ENCODE results near the gene PRDM7.

The PRDM7 gene

DNA sequence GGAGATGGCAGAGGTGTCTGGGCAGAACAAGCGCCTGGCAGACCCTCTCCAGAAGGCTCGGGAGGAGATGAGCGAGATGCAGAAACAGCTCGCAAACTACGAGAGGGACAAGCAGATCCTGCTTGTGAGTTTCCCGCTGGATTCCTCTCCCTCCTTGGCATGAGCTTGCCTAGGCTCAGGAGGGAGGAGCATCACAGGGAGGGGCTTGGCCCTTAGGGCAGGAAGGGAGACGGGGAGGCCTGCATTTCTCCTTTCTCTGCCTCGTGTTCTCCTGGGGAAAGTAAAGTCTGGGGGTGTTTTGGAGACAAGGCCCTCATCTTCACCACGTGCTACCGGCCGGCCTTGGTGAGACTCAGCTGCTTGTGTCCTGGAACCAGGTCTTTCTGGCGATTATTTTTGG lies 39.9 kb downstream of the PRDM7 start:
- DNase-seq (ENCODE audit: low read depth in 2 of 3, low spot score in 1 of 3): no peak

DNA sequence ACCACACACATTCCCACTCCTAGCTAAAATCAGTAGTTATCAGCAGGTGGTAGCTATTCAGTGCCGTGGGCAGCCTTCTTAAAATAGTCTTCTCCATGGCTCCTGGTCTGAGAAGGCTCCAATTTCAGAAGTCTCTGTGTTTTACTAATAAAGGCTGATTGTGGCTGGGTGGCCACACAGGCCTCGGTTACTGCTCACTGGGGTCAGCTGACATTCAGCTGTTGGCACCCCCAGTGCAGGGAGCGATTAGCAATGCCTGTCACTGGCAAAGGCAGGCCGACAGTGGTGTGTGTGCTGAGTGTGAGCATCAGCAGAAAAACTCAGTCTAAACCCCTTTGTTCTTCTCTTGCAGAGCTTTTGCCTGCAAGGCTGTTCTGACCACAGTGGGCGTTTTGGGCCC lies 41.2 kb downstream of the PRDM7 start:
- no peak for DNase-seq (ENCODE audit: low read depth in 2 of 3, low spot score in 1 of 3)

DNA sequence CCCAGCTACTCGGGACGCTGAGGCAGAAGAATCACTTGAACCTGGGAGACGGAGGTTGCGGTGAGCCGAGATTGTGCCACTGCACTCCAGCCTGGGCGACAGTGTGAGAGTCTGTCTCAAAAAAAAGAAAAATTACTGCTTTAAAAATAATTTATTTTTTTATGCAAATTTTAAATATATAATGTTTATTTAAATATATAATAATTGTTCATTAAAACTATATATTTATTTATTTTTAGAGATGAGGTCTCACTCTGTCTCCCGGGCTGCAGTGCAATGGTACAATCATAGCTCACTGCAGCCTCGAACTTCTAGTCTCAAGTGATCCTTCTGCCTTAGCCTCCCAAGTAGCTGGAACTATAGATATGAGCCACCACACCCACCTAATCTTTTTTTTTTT lies 42.6 kb downstream of the PRDM7 start:
- no peak for DNase-seq (ENCODE audit: low read depth in 2 of 3, low spot score in 1 of 3)

DNA sequence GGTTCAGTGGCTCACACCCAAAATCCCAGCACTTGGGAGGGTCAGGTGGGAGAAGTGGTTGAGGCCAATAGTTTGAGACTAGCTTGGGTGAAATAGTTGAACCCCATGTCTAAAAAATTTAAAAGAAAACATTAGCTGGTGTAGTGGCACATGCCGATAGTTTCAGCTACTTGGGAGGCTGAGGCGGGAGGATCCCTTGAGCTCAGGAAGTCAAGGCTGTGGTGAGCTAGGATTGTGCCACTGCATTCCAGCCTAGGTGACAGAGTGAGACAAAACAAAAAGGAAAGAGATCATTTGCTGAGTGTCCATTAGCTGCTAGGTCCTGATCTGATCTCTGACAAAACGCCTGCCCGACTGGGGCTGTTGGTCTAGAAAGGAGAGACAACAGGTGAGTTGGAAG lies 43.7 kb downstream of the PRDM7 start:
- DNase-seq (ENCODE audit: low read depth in 2 of 3, low spot score in 1 of 3): no peak

DNA sequence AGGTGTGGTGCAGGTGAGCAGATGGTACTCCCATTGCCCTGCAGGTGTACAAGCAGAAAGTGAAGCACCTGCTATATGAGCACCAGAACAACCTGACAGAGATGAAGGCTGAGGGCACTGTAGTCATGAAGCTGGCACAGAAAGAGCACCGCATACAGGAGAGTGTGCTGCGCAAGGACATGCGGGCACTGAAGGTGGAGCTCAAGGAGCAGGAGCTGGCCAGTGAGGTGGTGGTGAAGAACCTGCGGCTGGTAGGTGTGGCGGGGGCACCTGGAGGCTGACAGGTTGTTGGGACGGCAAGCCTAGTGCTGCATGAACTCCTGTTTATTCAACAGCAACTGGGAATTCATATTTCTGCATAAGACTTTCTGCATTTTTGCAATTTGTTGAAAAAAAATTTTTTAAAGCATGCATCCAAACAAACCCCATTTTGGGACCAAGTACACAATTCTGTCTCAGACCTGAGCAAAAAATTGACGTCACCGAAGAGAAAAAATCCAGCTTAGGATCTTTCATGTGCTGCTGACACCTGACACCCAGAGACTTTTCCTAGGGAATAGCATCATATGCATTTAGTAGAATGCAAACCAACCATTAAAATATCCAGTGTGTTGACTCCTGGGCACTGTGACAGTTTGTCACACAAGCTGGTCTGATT lies 44.3 kb downstream of the PRDM7 start:
- DNase-seq (ENCODE audit: low read depth in 2 of 3, low spot score in 1 of 3): no peak

DNA sequence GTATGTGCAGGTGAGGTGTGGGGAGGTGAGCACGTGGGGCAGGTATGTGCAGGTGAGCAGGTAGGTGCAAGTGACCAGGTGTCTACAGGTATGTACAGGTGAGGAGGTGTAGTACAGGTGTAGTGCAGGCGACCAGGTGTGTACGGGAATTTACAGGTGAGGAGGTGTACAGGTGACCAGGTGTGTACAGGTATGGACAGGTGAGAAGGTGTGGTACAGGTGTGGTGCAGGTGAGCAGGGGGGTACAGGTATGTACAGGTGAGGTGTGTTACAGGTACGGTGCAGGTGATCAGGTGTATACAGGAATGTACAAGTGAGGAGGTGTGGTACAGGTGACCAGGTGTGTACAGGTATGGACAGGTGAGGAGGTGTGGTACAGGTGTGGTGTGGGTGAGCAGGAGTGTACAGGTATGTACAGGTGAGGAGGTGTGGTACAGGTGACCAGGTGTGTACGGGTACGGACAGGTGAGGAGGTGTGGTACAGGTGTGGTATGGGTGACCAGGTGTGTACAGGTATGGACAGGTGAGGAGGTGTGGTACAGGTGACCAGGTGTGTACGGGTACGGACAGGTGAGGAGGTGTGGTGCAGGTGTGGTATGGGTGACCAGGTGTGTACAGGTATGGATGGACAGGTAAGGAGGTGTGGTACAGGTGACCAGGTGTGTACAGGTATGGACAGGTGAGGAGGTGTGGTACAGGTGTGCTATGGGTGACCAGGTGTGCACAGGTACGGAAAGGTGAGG lies 45.0 kb downstream of the PRDM7 start:
- no peak for DNase-seq (ENCODE audit: low read depth in 2 of 3, low spot score in 1 of 3)

DNA sequence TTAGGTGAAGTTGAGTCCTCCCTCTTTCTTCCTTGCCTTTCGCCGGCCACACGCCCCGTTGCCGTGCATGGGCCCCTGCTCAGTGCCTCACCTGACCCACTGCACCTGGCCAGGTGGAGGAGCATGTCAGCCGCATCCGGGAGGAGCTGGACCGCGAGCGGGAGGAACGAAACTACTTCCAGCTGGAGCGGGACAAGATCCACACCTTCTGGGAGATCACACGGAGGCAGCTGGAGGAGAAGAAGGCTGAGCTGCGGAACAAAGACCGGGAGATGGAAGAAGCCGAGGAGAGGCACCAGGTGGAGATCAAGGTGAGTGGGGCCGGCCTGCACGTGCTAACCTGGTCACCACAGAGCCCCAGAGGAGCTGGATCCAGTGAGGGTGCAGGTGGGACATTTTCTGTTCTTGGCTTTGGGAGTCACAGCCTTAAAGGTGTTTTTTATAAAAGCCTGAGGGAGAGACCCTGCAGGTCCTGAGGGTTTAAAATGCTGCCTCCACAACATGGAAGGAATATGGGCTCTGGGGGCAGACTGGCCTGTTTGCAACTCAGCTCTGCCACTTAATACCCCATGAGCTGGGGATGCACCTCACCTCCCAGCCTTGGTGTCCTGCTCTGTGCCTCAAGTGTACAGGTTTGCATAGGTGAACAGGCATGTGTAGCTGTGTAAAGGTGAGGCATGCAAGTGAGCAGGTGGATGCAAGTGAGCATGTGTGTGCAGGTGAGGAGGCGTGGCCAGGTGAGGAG lies 45.8 kb downstream of the PRDM7 start:
- DNase-seq (ENCODE audit: low read depth in 2 of 3, low spot score in 1 of 3): no peak

DNA sequence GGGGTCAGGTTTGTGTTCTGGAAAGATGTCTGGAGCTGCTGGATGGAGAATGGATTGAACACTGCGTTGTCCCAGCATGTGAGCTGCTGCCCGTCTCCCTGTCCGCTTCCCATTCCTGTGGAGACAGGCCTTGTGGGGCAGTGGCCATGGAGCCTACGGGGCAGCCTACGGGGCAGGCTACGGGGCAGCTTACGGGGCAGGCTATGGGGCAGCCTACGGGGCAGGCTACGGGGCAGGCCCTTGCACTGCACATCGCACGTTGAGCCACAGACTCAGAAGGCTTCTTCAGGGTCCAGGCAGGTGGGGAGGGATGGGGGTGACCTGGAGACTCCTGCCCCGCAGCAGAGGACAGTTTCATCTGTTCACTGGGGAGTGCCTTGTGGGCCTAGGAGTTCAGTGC lies 48.1 kb downstream of the PRDM7 start:
- no peak for DNase-seq (ENCODE audit: low read depth in 2 of 3, low spot score in 1 of 3)

DNA sequence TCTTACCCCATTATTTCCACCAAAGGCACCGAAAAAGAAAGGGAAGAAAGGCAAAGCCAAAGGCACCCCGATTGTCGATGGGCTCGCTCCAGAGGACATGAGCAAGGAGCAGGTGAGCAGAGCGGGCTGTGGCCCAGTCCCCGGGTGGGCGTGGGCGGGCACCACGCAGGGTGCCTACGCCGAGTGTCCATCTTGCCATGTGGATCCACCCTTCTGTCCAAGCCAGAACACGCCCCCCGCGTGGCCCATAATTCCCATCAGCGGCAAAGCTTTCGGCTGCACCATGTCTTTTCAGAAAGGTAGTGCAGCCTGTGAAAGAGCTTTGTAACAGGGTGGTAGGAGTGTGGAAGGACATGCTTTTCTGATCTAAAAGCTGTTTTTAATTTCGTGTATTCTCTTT lies 49.5 kb downstream of the PRDM7 start:
- no peak for DNase-seq (ENCODE audit: low read depth in 2 of 3, low spot score in 1 of 3)

DNA sequence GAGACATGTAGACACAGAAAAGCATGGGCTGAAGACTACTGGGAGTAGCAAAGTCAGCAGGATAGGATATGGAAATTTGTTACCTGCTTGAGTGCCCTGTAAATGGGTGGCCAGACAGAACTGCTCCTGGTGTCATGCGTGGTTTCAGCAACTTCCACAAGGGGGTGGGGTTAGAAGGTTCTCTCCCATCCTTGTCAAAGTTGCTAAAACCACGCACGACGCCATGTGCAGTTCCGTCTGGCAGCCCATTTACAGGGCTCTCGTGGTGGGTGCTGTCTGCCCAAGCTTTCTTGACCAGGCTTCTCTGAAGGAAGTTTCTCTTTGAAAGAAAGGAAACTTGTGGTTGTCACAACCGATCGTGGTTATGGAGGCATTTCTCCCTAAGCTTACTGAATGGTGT lies 51.0 kb downstream of the PRDM7 start:
- no peak for DNase-seq (ENCODE audit: low read depth in 2 of 3, low spot score in 1 of 3)

DNA sequence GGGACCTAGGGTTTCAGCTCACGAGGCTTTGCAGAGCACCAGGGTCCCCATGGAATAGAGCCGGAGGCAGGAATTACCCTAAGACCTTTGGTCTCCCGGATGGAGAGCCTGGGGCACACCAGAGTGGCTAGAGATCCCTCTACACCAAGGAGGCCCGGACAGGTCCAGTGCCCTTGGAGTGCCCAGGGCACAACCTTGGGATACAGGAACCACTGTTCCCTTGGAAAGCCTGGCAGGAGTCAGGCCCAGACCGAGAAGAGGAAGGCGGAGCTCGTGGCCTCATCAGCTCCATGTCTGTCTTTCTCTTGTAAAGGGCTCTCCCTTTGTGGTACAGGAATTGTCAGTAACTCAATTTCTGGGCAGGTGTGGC lies 54.1 kb downstream of the PRDM7 start:
- DNase-seq (ENCODE audit: low read depth in 2 of 3, low spot score in 1 of 3): no peak

DNA sequence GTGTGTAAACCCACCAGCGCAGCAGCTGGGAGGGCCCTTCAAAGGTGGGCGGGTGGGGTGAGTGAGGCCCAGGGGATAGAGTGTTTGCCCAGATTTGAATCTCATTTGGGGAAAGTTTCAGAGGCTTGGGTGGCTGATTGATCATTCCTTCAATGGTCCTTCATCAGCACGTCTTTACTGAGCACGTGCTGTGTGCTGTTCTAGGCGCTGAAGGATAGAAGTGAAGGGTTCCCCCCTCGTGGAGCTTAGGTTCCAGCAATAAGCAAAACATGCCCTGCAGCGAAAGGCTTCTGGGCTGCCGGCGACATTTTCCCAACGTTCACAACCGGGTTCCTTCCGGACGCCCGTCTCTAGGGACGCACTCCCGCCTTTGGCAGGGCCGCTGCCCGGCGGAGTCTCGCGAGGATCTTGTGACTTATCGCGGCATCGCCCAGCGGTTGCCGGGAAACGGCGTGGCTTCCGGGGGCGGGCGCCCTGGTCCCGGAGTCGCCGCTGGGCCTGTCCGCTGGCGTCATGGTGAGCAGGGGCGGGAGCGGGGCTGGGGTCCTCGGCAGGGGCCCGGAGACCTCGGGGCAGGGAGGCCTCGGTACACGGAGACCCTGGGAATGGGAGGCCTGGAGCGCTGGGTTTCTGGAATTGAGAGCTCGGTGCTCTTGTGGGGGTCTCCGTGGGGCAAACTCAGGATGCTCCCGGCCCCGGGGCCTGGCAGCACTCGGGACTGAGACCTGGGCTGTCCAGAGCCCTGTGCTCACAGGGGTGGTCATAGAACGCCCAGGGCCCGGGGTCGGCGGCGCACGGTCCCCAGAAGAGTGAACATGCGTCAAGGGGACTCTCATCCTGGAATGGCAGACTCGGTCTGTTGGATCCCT lies 54.7 kb downstream of the PRDM7 start:
- peak; percentile 73 to 81 (median 79) for DNase-seq (ENCODE audit: low read depth in 2 of 3, low spot score in 1 of 3)

DNA sequence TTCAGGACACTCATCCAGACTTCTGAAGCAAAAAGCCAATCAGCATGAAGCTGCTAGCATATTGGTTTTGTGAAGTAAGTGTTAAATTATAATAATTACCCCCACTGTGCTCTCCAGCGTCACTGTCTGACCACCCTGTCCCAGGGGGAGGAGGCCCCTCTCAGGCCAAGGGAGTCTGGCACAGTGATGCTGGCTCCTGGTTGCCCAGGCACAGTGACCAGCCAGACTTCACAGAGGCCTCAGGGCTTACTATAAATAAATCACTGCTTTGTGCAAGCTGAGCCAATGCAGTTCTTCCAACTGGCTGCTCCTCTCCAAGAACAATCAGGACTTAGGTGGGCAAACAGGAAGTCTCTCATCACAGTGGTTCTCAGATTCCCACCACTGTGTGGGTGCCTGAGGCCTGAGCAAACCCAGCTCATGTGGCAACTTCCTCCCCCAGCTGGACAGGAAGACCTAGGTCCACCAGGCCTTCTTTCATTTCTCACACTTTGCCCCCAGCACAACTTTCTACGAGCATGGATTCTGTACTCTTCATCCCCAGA lies 56.2 kb downstream of the PRDM7 start:
- DNase-seq (ENCODE audit: low read depth in 2 of 3, low spot score in 1 of 3): no peak

DNA sequence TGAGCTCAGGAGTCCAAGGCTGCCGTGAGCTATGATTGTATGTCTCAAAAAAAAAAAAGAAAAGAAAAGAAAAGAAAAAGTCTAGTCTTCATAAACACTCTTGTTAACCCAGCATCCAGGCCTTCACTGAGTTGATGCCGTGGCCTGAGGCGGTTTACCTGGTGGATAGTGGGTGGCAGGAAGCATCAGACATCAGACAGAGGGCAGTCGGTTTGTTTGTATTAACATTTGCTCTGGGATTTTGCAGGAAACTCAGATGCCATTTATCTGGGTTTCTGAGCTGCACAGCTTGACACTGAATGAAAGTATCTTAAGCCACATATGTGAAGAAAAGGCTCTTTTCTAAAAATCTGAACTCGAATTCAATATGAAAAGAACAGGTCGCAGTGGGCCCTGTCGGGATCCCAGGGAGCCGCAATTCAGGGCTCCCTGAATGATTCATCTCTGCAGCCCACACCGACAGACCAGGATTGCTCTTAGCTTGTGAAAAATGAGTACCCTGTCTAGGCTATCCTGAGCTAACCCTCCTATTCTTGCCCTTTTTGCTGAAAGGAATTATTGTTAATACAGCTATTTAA lies 56.8 kb downstream of the PRDM7 start:
- no peak for DNase-seq (ENCODE audit: low read depth in 2 of 3, low spot score in 1 of 3)

DNA sequence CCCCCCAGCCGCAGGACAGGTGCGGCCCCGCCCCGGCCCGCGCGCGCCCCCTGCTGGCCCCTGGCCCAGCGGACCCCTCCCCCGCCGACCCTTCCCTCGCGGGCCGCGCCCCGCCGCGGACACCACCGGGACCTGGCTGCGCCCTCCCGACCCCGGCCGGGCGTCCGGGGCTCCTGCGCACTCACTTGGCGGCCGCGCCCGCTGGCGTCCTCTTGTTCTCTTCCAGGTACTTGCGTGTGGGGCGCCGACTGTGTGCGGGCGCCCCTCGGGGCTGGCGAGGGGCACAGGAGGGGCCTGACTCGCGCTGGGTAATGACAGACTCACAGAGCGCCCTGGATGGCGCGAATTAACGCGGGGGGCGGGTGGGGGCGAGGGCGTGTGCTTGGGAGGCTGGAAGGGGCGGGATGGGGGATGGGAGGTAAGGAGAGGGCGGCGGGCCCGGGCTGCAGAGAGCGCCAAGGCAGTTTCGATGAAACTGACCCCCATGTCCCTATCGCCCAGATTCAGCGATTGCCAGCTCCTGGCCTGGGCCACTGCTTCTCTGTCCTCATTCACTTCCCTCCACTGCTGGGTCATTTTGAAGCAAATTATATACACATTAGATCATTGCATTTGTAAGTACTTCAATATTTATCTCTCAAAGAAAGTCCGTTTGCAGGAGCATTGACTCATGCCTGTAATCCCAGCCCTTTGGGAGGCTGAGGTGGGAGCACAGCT lies 57.4 kb downstream of the PRDM7 start:
- peak in 1 of 3 donors; percentile 32 for DNase-seq (ENCODE audit: low read depth in 2 of 3, low spot score in 1 of 3)

DNA sequence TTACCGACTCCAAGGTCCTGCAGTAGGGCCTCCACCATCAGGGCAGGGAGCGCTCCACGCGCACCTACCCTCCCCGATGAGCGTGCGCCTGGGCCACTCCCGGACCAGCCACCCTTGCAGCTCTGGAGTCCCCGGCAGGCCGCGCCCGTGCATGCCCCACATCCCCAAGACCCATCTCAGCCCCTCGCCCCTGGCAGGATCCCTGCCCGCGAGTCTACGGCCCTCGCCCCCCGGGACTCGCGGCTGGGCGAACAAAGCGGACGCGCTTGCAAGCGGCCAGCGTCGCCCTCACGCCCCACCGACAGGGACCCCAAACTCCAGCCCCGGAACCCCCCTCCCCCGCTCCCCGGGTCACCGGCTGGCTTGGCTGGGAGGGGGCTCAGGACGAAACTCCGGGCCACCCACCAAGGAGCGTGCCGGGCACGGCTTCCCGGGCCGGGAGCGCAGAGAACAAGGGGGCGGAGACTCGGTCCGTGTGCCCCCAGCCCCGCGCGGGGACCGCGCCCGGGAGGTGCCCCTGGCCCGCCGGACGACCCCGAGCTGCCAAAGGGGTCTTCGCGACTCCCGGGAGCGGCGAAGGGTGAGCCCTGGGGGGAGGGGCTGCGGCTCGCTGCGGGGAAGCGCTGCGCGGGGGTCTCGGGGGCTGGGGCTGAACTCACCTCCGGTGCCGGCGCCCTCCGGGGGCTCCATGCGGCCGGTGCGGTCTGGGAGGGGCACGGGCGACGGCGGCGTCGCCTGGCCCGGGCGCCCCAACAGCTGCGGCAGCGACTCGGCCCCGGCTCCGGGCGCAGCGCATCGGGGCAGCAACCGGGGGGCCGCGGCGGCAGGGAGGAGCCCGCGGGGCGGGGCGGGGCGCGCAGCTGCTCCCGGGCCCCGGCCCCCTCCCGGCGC lies 58.2 kb downstream of the PRDM7 start, which contains the start of gene DBNDD1:
Gene DBNDD1 (minus strand): TSS at position 805 of the 891 bp plus-strand sequence. CDS start 115 bp downstream, at position 690.
- DNase-seq (ENCODE audit: low read depth in 2 of 3, low spot score in 1 of 3): no peak

DNA sequence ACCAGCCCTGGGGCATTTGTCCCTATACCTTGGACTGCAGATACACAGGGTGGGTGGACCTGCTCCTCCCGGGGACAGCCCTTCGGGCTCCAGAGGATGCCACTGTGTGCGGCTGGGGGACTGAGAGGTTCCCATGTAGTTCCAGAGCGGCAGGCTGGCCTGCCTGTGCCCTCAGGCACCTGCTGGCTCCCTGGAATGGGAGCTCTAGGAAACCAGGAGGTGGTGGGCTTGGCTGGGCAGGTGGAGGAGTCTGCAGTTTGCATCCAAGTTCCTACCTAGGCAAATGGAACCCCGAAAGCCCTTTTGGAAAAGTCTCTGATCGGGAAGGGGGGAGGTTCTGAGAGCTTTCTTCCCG lies 58.9 kb downstream of the PRDM7 start:
- no peak for DNase-seq (ENCODE audit: low read depth in 2 of 3, low spot score in 1 of 3)

DNA sequence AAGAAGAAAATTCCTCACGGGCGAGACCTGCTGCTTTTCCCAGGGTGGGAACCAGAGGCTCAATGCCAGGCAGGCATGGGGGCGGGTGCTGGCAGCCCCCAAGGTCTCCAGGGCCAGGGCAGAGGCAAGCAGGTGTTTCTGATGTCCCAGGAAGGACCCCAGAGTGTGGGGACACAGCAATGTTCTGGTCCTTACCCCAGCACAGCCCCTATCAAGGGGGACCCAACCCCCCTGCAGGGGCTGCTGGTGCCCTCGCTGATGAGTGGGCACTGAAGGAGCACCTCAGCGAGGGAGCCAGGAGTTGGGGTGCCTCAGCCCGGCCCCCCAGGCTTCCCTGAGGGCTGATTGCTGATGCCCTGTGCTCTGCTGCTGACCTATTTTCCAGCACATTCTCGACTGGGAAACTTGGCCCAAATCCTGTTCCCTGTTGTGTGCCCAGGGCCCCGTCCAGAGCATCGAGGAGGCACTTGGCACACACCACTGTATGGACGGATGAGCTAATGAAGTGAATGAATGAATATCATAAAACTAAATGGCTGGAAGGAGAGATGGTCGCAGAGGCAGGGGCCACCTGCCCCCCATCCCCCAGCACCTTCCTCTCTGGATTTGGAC lies 60.7 kb downstream of the PRDM7 start:
- DNase-seq (ENCODE audit: low read depth in 2 of 3, low spot score in 1 of 3): no peak
